ENCODE measurements around the gene LANCL2.
"Not testable (repeated sequence)": the region's sequence is repeated elsewhere in the genome, so short reads cannot be mapped to it uniquely, and the experiment has no call there.

LANCL2 gene

GRCh38 chr7:55438757-55439525 lies 73.8 kb downstream of the LANCL2 start:
- DNase-seq, result no peak

GRCh38 chr7:55439627-55440026 lies 74.5 kb downstream of the LANCL2 start:
- DNase-seq, result no peak

GRCh38 chr7:55440040-55440690 lies 75.0 kb downstream of the LANCL2 start:
- no peak for DNase-seq

- DNase-seq, result no peak
Measured at GRCh38 chr7:55441002-55441401, 75.9 kb downstream of the LANCL2 start.

GRCh38 chr7:55441774-55442522 lies 76.8 kb downstream of the LANCL2 start:
- DNase-seq, result no peak

- DNase-seq, result no peak
Measured at GRCh38 chr7:55444786-55445185, 79.6 kb downstream of the LANCL2 start.

GRCh38 chr7:55448526-55448925 lies 83.4 kb downstream of the LANCL2 start:
- no peak for DNase-seq

- DNase-seq, result no peak
Measured at GRCh38 chr7:55449205-55449991, 84.3 kb downstream of the LANCL2 start.

- no peak for DNase-seq
Measured at GRCh38 chr7:55449992-55450535, 84.9 kb downstream of the LANCL2 start.

GRCh38 chr7:55452971-55453370 lies 87.8 kb downstream of the LANCL2 start:
- no peak for DNase-seq

GRCh38 chr7:55457801-55458200 lies 92.7 kb downstream of the LANCL2 start:
- no peak for DNase-seq

GRCh38 chr7:55458351-55458750 lies 93.2 kb downstream of the LANCL2 start:
- DNase-seq, result no peak

GRCh38 chr7:55463686-55464262 lies 98.6 kb downstream of the LANCL2 start:
- no peak for DNase-seq

GRCh38 chr7:55464422-55464821 lies 99.3 kb downstream of the LANCL2 start:
- no peak for DNase-seq

GRCh38 chr7:55465691-55466090 lies 100.6 kb downstream of the LANCL2 start:
- DNase-seq, result no peak

- DNase-seq, result no peak
Measured at GRCh38 chr7:55467047-55467593, 102.0 kb downstream of the LANCL2 start.

GRCh38 chr7:55468495-55468894 lies 103.4 kb downstream of the LANCL2 start:
- DNase-seq, result no peak

- no peak for DNase-seq
Measured at GRCh38 chr7:55469271-55469681, 104.1 kb downstream of the LANCL2 start.

GRCh38 chr7:55469721-55470120 lies 104.6 kb downstream of the LANCL2 start:
- DNase-seq, result no peak

GRCh38 chr7:55470261-55470660 lies 105.1 kb downstream of the LANCL2 start:
- DNase-seq, result no peak

GRCh38 chr7:55471594-55471993 lies 106.5 kb downstream of the LANCL2 start:
- DNase-seq, result not testable (repeated sequence)

- DNase-seq, result not testable (repeated sequence)
Measured at GRCh38 chr7:55472406-55472805, 107.3 kb downstream of the LANCL2 start.
